SK-N-SH (cell line): ENCODE measurements around the gene SDE2. TPM values are rescaled to one million over a fixed set of nuclear protein-coding genes. Genes with fewer than 3 reads are reported as not detected.

Experiments used
- CTCF ChIA-PET: fragments of 300-600, 350-600 bp; formaldehyde crosslinking; extraction: SDS; loops from one replicate; lab custom pipeline; 2021; lab: Yijun Ruan, JAX
- POLR2A ChIA-PET: fragments of 350-600 bp; sonication (Branson Sonifier 250); formaldehyde crosslinking; extraction: SDS; loops from one replicate; lab custom pipeline; 2020; ENCODE audit warnings: antibody characterized with exemption, inconsistent platforms; lab: Yijun Ruan, JAX
- DNase-seq: peaks from one replicate; pipeline ENCODE4 v3.0.0; 2012
- H2AFZ ChIP-seq: fragments of 200-600 bp; sonication (generic); 2 replicates; pipeline ENCODE4 v1.8.1; 2016; ENCODE audit warnings: antibody characterized with exemption, mild to moderate bottlenecking, low read depth
- H3F3A ChIP-seq: fragments of 200-600 bp; sonication (generic); replicated peaks from 2 replicates; pipeline ENCODE3; 2016; ENCODE audit warnings: antibody characterized with exemption, mild to moderate bottlenecking; ENCODE audit not compliant: insufficient read depth
- H3K27ac ChIP-seq, 2 experiments: fragments of 200-500 bp in 1 of 2; fragments of 200-600 bp in 1 of 2; sonication (Bioruptor generic) in 1 of 2; sonication (generic), shearing (Covaris generic) in 1 of 2; 2 replicates each; pipeline versions ENCODE4 v1.5.1 to v1.6.1; 2014 to 2016; ENCODE audit warnings: low read depth in 2 of 2, inconsistent platforms in 1 of 2, low read length in 1 of 2, mild to moderate bottlenecking in 1 of 2, mixed read lengths in 1 of 2
- H3K27me3 ChIP-seq: fragments of 200-600 bp; sonication (generic), shearing (Covaris generic); 2 replicates; pipeline ENCODE4 v1.6.1; 2016; ENCODE audit warnings: mixed run types; ENCODE audit not compliant: insufficient read depth
- H3K36me3 ChIP-seq, 2 experiments: fragments of 200-500 bp in 1 of 2; fragments of 200-600 bp in 1 of 2; sonication (Bioruptor generic) in 1 of 2; sonication (generic) in 1 of 2; replicated peaks in 1 of 2; 2 replicates each; pipeline versions ENCODE3 to v1.5.1; 2014 to 2016; ENCODE audit warnings: low read length in 1 of 2, mild to moderate bottlenecking in 1 of 2; ENCODE audit not compliant: insufficient read depth in 2 of 2, control insufficient read depth in 1 of 2
- H3K4me1 ChIP-seq, 2 experiments: fragments of 200-500 bp in 1 of 2; fragments of 200-600 bp in 1 of 2; sonication (Bioruptor generic) in 1 of 2; sonication (generic), shearing (Covaris generic) in 1 of 2; 2 replicates each; pipeline versions ENCODE4 v1.5.1 to v1.6.1; 2014 to 2016; ENCODE audit warnings: low read depth in 1 of 2, low read length in 1 of 2, mixed run types in 1 of 2; ENCODE audit not compliant: insufficient read depth in 2 of 2, control insufficient read depth in 1 of 2
- H3K4me2 ChIP-seq: fragments of 200-600 bp; sonication (generic), shearing (Covaris generic); 2 replicates; pipeline ENCODE4 v1.6.1; 2017; ENCODE audit warnings: mixed run types
- H3K4me3 ChIP-seq, 2 experiments: fragments of 200-500 bp in 1 of 2; fragments of 200-600 bp in 1 of 2; sonication (Bioruptor generic) in 1 of 2; sonication (generic), shearing (Covaris generic) in 1 of 2; 2 replicates each; pipeline versions ENCODE4 v1.5.1 to v1.8.1; 2014 to 2016; ENCODE audit warnings: low read depth in 2 of 2, inconsistent platforms in 1 of 2, low read length in 1 of 2, mild to moderate bottlenecking in 1 of 2, mixed read lengths in 1 of 2, moderate library complexity in 1 of 2
- H3K79me2 ChIP-seq: fragments of 200-600 bp; sonication (generic); 2 replicates; pipeline ENCODE4 v1.8.1; 2017; ENCODE audit warnings: mild to moderate bottlenecking; ENCODE audit not compliant: insufficient read depth
- H3K9ac ChIP-seq: fragments of 200-600 bp; sonication (generic); 2 replicates; pipeline ENCODE4 v1.6.1; 2017; ENCODE audit warnings: mixed run types
- H3K9me2 ChIP-seq: fragments of 200-600 bp; sonication (generic); 2 replicates; pipeline ENCODE4 v1.6.1; 2017; ENCODE audit warnings: mixed run types
- H3K9me3 ChIP-seq: fragments of 200-600 bp; sonication (generic); 2 replicates; pipeline ENCODE4 v1.6.1; 2017; ENCODE audit warnings: mixed run types, mild to moderate bottlenecking, moderate library complexity
- H4K20me1 ChIP-seq: fragments of 200-600 bp; sonication (generic); 2 replicates; pipeline ENCODE4 v1.6.1; 2017; ENCODE audit warnings: mild to moderate bottlenecking, mixed run types; ENCODE audit not compliant: insufficient read depth
- CHD2 ChIP-seq: fragments of 150-350 bp; IDR thresholded peaks from 2 replicates; pipeline ENCODE4 v1.6.1; 2018; ENCODE audit warnings: low read length; ENCODE audit not compliant: partially characterized antibody
- ELF1 ChIP-seq: IDR thresholded peaks from 2 replicates; pipeline ENCODE4 v1.4.0; 2012
- FOSL2 ChIP-seq: IDR thresholded peaks from 2 replicates; pipeline ENCODE4 v1.4.0; 2012; ENCODE audit warnings: low read depth, mild to moderate bottlenecking, moderate library complexity, borderline replicate concordance
- GABPA ChIP-seq: IDR thresholded peaks from 2 replicates; pipeline ENCODE4 v1.4.0; 2012; ENCODE audit warnings: low read depth, mild to moderate bottlenecking
- JUND ChIP-seq: IDR thresholded peaks from 2 replicates; pipeline ENCODE4 v1.4.0; 2012
- MEF2A ChIP-seq: IDR thresholded peaks from 2 replicates; pipeline ENCODE4 v1.4.0; 2012; ENCODE audit warnings: low read depth, borderline replicate concordance
- MXI1 ChIP-seq: IDR thresholded peaks from 2 replicates; pipeline ENCODE4 v1.6.1; 2012; ENCODE audit warnings: mild to moderate bottlenecking, low read depth, low read length, improper control_type of control experiment
- NRF1 ChIP-seq: IDR thresholded peaks from 2 replicates; pipeline ENCODE4 v1.6.1; 2012; ENCODE audit warnings: low read depth, mild to moderate bottlenecking, low read length
- RAD21 ChIP-seq: IDR thresholded peaks from 2 replicates; pipeline ENCODE4 v1.6.1; 2012; ENCODE audit warnings: mild to moderate bottlenecking, low read length
- RCOR1 ChIP-seq: fragments of 150-350 bp; IDR thresholded peaks from 2 replicates; pipeline ENCODE4 v1.6.1; 2017; ENCODE audit warnings: antibody characterized with exemption, low read length
- SIN3A ChIP-seq: IDR thresholded peaks from 2 replicates; pipeline ENCODE4 v1.6.1; 2012; ENCODE audit warnings: low read depth, mild to moderate bottlenecking, low read length, moderate library complexity, borderline replicate concordance
- TCF12 ChIP-seq: IDR thresholded peaks from 2 replicates; pipeline ENCODE4 v1.4.0; 2012
- TEAD4 ChIP-seq: IDR thresholded peaks from 2 replicates; pipeline ENCODE4 v1.4.0; 2012; ENCODE audit warnings: mild to moderate bottlenecking, borderline replicate concordance; ENCODE audit not compliant: insufficient read depth
- WGBS: methylation state at CpG from one replicate; pipeline ENCODE4 v1.1.6; 2017; ENCODE audit warnings: low lambda C conversion rate; 5-methylcytosine and 5-hydroxymethylcytosine counted together
- polyA plus RNA-seq, 3 experiments: library from polyadenylated mRNA; depleted of rRNA; stranded (reverse); fragments of >200 nt; gene quantifications; 2 replicates each; pipeline ENCODE4 v1.2.3, GENCODE V29; 2012
- TF ChIP-seq, protein P1 (sequence below): IDR thresholded peaks from 2 replicates; pipeline ENCODE4 v1.6.1; 2012; ENCODE audit warnings: mild to moderate bottlenecking, low read depth, low read length, moderate library complexity
- TF ChIP-seq, protein P2 (sequence below): fragments of 150-350 bp; IDR thresholded peaks from 2 replicates; pipeline ENCODE4 v1.6.1; 2017; ENCODE audit warnings: antibody characterized with exemption, low read length, low read depth, borderline replicate concordance
- TF ChIP-seq, protein P3 (sequence below): fragments of 150-350 bp; IDR thresholded peaks from 2 replicates; pipeline ENCODE4 v1.6.1; 2016; ENCODE audit warnings: mild to moderate bottlenecking, low read depth, low read length

Gene SDE2
- polyA plus RNA-seq, 1 of the 3 experiments (the other 2 are of a cell fraction), result 10.1 TPM

DNA sequence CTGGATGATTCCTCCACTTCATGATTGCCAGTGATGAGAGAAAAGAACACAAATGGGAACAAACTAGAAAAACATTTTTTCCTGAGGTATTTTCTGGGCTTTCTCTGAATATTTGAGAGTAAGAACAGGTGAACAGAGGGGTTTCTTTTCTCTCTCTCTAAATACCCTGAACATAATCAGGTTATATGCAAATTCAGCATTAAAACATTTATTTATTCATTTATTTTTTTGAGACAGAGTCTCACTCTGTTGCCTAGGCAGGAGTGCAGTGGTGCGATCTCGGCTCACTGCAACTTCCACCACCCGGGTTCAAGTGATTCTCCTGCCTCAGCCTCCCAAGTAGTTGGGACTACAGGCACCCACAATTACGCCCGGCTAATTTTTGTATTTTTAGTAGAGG is 52.3 kb downstream of the SDE2 start:
- no peaks in the 10 kb centered on the region for H3K79me2 ChIP-seq
- H3K36me3 ChIP-seq, result no peaks in the 10 kb centered on the region
- no peaks in the 10 kb centered on the region for H3K9me2 ChIP-seq
- no peaks in the 10 kb centered on the region for H3F3A ChIP-seq
- 92% methylated on average over 5 of the region's 5 CpGs for WGBS
- no peak for DNase-seq
- H3K4me2 ChIP-seq, result no peak overlapping the region
- CTCF ChIA-PET, result interaction anchor here (1.2 kb wide), 1 partner anchor 41 kb away, joined by 3 read pairs; no protein-coding TSS in a partner anchor
- H3K9ac ChIP-seq, result no peak overlapping the region
- no peak overlapping the region for H3K27ac ChIP-seq
- H3K4me3 ChIP-seq, result no peak overlapping the region
- no peaks in the 10 kb centered on the region for H4K20me1 ChIP-seq
- peaks cover 0 to 1% of the 10 kb centered on the region in 2 experiments; a peak in 1 of 4 replicates for H3K4me1 ChIP-seq
- H3K9me3 ChIP-seq, result no peaks in the 10 kb centered on the region
- POLR2A ChIA-PET, result no interaction called here
- TF ChIP-seq CHD2, result no peak
- TF ChIP-seq MEF2A, result no peak
- TF ChIP-seq SIN3A, result no peak
- no peak for TF ChIP-seq NRF1
- no peak for TF ChIP-seq MXI1
- TF ChIP-seq RAD21, result no peak
- no peak for TF ChIP-seq GABPA
- TF ChIP-seq, protein P1, sequence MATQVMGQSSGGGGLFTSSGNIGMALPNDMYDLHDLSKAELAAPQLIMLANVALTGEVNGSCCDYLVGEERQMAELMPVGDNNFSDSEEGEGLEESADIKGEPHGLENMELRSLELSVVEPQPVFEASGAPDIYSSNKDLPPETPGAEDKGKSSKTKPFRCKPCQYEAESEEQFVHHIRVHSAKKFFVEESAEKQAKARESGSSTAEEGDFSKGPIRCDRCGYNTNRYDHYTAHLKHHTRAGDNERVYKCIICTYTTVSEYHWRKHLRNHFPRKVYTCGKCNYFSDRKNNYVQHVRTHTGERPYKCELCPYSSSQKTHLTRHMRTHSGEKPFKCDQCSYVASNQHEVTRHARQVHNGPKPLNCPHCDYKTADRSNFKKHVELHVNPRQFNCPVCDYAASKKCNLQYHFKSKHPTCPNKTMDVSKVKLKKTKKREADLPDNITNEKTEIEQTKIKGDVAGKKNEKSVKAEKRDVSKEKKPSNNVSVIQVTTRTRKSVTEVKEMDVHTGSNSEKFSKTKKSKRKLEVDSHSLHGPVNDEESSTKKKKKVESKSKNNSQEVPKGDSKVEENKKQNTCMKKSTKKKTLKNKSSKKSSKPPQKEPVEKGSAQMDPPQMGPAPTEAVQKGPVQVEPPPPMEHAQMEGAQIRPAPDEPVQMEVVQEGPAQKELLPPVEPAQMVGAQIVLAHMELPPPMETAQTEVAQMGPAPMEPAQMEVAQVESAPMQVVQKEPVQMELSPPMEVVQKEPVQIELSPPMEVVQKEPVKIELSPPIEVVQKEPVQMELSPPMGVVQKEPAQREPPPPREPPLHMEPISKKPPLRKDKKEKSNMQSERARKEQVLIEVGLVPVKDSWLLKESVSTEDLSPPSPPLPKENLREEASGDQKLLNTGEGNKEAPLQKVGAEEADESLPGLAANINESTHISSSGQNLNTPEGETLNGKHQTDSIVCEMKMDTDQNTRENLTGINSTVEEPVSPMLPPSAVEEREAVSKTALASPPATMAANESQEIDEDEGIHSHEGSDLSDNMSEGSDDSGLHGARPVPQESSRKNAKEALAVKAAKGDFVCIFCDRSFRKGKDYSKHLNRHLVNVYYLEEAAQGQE, result no peak
- TF ChIP-seq, protein P2, sequence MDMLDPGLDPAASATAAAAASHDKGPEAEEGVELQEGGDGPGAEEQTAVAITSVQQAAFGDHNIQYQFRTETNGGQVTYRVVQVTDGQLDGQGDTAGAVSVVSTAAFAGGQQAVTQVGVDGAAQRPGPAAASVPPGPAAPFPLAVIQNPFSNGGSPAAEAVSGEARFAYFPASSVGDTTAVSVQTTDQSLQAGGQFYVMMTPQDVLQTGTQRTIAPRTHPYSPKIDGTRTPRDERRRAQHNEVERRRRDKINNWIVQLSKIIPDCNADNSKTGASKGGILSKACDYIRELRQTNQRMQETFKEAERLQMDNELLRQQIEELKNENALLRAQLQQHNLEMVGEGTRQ, result no peak
- no peak for TF ChIP-seq RCOR1
- no peak for TF ChIP-seq JUND
- TF ChIP-seq TCF12, result no peak
- TF ChIP-seq FOSL2, result no peak
- no peak for TF ChIP-seq TEAD4
- TF ChIP-seq, protein P3, sequence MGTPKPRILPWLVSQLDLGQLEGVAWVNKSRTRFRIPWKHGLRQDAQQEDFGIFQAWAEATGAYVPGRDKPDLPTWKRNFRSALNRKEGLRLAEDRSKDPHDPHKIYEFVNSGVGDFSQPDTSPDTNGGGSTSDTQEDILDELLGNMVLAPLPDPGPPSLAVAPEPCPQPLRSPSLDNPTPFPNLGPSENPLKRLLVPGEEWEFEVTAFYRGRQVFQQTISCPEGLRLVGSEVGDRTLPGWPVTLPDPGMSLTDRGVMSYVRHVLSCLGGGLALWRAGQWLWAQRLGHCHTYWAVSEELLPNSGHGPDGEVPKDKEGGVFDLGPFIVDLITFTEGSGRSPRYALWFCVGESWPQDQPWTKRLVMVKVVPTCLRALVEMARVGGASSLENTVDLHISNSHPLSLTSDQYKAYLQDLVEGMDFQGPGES, result no peak
- TF ChIP-seq ELF1, result no peak
- TF ChIP-seq, all 33 proteins: peak for 0
- H3K27me3 ChIP-seq, result no peaks in the 10 kb centered on the region; the same call in 1 of the 2 replicates
- H2AFZ ChIP-seq, result no peak overlapping the region
